ENCODE data around the gene MESP2. TPM values are rescaled to one million over a fixed set of nuclear protein-coding genes. Genes with fewer than 3 reads are reported as not detected.

Gene MESP2
- total and polyA plus RNA-seq, 2 of the 13 experiments (the other 11 are each of a cell fraction or from before 2014, with no cell fraction given) = not detected

DNA sequence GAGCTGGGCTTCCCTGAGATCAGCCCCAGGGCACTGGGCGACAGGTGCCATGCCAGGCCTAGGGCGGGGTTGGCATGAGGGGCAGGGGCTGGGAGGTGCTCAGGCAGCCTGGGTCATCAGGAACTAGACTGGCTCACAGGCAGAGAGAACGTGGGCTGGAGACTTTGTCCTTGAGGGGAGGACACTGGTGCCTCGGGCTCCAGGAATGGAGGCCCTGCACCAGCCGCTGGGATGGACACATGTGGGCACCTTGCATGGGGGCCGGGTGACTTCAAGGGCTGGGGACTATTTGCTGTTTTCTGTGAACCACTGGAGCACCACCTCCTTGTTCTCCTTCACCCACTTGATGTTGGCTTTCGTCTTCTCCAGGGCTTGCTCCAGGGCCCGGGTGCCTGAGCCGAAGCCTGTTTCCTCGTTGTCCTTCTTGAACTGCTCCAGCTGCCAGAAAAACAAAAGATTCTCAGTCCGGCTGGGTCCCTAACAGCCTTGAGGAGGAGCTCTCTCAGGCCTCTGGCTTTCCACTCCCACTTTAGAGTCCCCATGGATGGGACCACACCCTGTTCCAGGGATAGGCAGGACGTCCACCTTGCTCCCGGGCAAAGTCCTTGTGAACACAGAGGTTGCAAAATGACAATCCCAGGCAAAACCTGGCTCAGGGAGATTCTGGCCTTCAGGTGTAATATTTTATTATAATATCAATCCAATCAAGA lies 9.1 kb downstream of the MESP2 start (continued):
- TF ChIP-seq, protein P1, sequence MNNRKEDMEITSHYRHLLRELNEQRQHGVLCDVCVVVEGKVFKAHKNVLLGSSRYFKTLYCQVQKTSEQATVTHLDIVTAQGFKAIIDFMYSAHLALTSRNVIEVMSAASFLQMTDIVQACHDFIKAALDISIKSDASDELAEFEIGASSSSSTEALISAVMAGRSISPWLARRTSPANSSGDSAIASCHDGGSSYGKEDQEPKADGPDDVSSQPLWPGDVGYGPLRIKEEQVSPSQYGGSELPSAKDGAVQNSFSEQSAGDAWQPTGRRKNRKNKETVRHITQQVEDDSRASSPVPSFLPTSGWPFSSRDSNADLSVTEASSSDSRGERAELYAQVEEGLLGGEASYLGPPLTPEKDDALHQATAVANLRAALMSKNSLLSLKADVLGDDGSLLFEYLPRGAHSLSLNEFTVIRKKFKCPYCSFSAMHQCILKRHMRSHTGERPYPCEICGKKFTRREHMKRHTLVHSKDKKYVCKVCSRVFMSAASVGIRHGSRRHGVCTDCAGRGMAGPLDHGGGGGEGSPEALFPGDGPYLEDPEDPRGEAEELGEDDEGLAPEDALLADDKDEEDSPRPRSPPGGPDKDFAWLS (CRISPR knock-in tag; IDR thresholded peaks at IDR 0.05; ENCODE audit: borderline replicate concordance) = no peak
- TF ChIP-seq KLF6 (CRISPR knock-in tag; IDR thresholded peaks at IDR 0.05) = 0 out of 2 replicates have a peak, but pooled peaks have one; percentile 47
- peak; percentile 63; the same call in 1 of the 2 replicates for TF ChIP-seq SPEN (CRISPR knock-in tag; IDR thresholded peaks at IDR 0.05; ENCODE audit: low read depth)
- TF ChIP-seq, protein P2, sequence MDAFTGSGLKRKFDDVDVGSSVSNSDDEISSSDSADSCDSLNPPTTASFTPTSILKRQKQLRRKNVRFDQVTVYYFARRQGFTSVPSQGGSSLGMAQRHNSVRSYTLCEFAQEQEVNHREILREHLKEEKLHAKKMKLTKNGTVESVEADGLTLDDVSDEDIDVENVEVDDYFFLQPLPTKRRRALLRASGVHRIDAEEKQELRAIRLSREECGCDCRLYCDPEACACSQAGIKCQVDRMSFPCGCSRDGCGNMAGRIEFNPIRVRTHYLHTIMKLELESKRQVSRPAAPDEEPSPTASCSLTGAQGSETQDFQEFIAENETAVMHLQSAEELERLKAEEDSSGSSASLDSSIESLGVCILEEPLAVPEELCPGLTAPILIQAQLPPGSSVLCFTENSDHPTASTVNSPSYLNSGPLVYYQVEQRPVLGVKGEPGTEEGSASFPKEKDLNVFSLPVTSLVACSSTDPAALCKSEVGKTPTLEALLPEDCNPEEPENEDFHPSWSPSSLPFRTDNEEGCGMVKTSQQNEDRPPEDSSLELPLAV (CRISPR knock-in tag; conservative IDR thresholded peaks at IDR 0.05; ENCODE audit: low read depth) = no peak
- TF ChIP-seq, protein P3, sequence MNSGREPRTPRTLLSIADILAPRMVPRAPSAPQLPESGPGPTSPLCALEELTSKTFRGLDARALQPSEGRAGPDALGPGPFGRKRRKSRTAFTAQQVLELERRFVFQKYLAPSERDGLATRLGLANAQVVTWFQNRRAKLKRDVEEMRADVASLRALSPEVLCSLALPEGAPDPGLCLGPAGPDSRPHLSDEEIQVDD (CRISPR knock-in tag; IDR thresholded peaks at IDR 0.05; ENCODE audit: borderline replicate concordance) = no peak
- TF ChIP-seq SRF (IDR thresholded peaks at IDR 0.05; ENCODE audit: low read depth, low read length) = no peak
- no peak for TF ChIP-seq ZFY (CRISPR knock-in tag; IDR thresholded peaks at IDR 0.05)
- TF ChIP-seq ZSCAN20 (CRISPR knock-in tag; IDR thresholded peaks at IDR 0.05; ENCODE audit: borderline replicate concordance) = no peak
- TF ChIP-seq, protein P4, sequence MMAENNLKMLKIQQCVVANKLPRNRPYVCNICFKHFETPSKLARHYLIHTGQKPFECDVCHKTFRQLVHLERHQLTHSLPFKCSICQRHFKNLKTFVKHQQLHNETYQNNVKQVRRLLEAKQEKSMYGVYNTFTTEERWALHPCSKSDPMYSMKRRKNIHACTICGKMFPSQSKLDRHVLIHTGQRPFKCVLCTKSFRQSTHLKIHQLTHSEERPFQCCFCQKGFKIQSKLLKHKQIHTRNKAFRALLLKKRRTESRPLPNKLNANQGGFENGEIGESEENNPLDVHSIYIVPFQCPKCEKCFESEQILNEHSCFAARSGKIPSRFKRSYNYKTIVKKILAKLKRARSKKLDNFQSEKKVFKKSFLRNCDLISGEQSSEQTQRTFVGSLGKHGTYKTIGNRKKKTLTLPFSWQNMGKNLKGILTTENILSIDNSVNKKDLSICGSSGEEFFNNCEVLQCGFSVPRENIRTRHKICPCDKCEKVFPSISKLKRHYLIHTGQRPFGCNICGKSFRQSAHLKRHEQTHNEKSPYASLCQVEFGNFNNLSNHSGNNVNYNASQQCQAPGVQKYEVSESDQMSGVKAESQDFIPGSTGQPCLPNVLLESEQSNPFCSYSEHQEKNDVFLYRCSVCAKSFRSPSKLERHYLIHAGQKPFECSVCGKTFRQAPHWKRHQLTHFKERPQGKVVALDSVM (CRISPR knock-in tag; IDR thresholded peaks at IDR 0.05) = no peak
- TF ChIP-seq HNF4A (CRISPR knock-in tag; IDR thresholded peaks at IDR 0.05) = peak; percentile 94
- TF ChIP-seq CCDC6 (CRISPR knock-in tag; IDR thresholded peaks at IDR 0.05) = no peak
- no peak for TF ChIP-seq TARDBP (CRISPR knock-in tag; IDR thresholded peaks at IDR 0.05)
- TF ChIP-seq HNRNPL (IDR thresholded peaks at IDR 0.05; ENCODE audit: low read depth, low read length) = no peak
- TF ChIP-seq GATAD2A (CRISPR knock-in tag; IDR thresholded peaks at IDR 0.05) = peak; percentile 75
- TF ChIP-seq, protein P5, sequence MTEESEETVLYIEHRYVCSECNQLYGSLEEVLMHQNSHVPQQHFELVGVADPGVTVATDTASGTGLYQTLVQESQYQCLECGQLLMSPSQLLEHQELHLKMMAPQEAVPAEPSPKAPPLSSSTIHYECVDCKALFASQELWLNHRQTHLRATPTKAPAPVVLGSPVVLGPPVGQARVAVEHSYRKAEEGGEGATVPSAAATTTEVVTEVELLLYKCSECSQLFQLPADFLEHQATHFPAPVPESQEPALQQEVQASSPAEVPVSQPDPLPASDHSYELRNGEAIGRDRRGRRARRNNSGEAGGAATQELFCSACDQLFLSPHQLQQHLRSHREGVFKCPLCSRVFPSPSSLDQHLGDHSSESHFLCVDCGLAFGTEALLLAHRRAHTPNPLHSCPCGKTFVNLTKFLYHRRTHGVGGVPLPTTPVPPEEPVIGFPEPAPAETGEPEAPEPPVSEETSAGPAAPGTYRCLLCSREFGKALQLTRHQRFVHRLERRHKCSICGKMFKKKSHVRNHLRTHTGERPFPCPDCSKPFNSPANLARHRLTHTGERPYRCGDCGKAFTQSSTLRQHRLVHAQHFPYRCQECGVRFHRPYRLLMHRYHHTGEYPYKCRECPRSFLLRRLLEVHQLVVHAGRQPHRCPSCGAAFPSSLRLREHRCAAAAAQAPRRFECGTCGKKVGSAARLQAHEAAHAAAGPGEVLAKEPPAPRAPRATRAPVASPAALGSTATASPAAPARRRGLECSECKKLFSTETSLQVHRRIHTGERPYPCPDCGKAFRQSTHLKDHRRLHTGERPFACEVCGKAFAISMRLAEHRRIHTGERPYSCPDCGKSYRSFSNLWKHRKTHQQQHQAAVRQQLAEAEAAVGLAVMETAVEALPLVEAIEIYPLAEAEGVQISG (CRISPR knock-in tag; IDR thresholded peaks at IDR 0.05) = 0 out of 2 replicates have a peak, but pooled peaks have one; percentile 10
- peak in 1 of 2 experiments; percentile 43; a peak in 1 of 4 replicates for TF ChIP-seq EP300 (IDR thresholded peaks at IDR 0.05; ENCODE audit: low read depth in 2 of 2, low read length in 2 of 2)
- TF ChIP-seq EP300 (CRISPR knock-in tag; IDR thresholded peaks at IDR 0.05; ENCODE audit: borderline replicate concordance) = no peak
- no peak for TF ChIP-seq ZNF367 (CRISPR knock-in tag; IDR thresholded peaks at IDR 0.05; ENCODE audit: borderline replicate concordance)
- TF ChIP-seq KDM3A (CRISPR knock-in tag; IDR thresholded peaks at IDR 0.05; ENCODE audit: low read depth) = no peak
